Measurements from ENCODE around the gene CYP4V2. TPM values are rescaled to one million over a fixed set of nuclear protein-coding genes. Genes with fewer than 3 reads are reported as not detected.

The CYP4V2 gene
- total RNA-seq, 1 donor from 2014 or later, result 28.3 TPM

DNA sequence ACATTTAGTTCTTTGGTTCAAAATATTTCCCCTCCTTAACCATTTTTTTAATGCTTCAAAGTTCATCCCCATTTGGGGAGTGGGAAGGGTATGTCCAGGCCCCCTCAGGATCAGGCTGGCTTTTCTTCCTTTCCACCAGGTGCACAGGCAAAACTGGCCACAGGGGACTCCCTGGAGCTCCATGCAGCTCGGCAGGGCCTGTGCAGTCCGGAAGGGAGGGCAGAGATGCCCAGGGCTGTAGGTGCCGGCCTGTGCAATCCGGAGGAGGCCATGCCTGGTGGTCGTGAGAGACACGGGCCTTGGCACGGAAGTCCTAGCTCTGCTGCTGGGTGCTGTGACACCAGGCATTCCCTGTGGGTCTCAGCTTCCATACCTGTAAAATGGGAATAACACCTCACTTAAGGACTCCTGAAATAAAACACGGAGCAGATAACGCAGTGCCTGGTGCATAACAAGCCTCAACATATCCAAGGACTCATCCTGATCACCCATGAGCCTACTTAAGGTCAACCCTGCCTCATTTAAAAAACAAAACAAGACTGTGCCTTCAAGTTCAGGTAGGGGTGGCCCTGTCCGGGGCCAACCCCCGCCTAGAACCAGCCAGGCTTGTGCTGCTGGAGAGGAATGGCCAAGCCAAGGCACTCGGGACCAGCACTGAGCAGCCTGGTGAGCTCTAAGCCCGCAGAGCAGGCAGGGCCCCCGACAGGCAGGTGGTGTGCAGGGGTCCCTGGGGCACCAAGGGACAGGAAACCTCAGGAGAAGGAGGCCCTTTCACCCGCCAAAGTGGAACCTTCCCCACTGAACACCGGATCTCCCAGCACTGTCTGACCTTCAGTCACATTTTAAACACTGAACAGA, 21.2 kb upstream of the CYP4V2 start:
- DNase-seq (no peak), ATAC-seq (no peak)
- intact Hi-C loops (cut with micrococcal nuclease), result no loop called here

DNA sequence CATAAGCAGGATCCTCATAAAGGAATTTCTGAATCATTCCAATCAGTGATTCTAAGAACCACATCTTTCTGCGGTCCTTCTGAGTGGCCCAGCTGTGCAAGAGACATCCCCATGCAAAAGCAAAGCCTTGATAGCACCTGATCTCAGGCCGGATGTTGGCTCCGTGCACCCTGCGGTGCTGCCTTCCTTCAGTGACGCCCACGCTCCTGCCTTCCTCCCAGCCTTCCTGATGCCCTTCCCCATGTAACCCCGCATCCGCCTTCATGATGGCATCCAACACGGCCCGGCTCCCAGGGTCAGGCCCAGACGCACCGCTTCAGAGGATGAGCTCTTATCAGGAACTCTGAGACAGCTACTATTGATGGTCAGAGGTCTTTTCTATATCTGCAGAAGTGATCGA, 20.4 kb upstream of the CYP4V2 start:
- intact Hi-C loops (cut with micrococcal nuclease), result no loop called here
- ATAC-seq (no peak), DNase-seq (no peak)

DNA sequence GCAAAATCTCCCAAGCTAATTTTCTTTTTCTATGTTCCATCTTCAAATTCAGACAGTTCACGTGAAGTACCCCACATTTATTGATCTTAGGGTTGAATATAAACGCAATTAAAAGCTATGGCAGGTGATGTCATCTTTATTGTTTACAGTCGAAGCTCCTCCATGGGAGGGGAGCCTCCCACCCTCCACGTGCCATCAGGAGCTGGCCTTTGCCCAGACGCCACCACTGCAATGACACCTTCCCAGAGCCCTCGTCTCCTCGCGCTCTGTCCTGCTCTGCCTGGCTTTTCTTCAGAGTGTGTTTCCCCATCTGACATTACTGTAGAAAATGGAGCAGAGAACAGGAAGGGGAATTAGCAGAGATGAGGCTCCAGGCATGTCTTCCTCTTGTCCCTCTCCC, 18.8 kb upstream of the CYP4V2 start:
- ATAC-seq (no peak), DNase-seq (no peak)
- intact Hi-C loops (cut with micrococcal nuclease), result no loop called here

DNA sequence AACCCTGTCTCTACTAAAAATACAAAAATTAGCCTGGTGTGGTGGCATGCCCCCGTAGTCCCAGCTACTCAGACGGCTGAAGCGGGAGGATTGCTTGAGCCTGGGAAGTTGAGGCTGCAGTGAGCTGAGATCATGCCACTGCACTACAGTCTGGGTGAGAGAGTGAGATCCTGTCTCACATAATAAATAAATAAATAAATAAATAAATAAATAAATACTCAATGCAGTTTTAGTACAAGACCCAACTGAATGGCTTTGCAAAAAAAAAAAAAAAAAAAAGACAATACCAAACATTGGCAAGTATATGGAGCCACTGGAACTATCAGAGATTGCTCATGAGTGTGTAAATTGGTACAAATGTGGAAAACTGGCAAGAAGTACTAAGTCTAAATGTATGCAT, 3.3 kb upstream of the CYP4V2 start:
- ATAC-seq, result no peak
- intact Hi-C loops (cut with micrococcal nuclease), result loop anchor here (5.0 kb wide), 1 partner anchor 121 kb away; the partner anchor contains the start of gene TLR3

DNA sequence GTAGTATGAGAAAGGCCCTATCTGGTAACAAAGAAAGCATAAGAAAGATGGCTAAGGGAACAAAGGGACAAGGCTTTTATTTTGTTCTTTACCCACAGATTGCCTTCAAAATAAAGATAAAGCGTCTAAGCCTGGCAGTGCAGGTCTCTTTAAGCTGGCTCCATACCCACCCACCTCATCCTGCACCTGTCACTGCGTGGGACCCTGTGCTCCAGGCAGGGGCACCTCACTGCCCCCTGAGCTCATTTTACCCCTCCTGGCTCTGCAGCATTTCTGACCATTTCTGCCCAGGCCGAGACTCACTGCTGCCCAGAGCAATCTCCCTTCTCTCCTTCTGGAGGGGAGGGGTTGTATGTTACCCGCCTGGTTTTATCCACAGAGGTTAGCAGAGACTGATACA, 1.7 kb upstream of the CYP4V2 start:
- no peak for ATAC-seq
- intact Hi-C loops (cut with micrococcal nuclease), result loop anchor here (5.0 kb wide), 1 partner anchor 122 kb away; the partner anchor contains the start of gene TLR3

More for the DNA sequence above, 3.3 kb upstream of the CYP4V2 start:
- no peak for DNase-seq

DNA sequence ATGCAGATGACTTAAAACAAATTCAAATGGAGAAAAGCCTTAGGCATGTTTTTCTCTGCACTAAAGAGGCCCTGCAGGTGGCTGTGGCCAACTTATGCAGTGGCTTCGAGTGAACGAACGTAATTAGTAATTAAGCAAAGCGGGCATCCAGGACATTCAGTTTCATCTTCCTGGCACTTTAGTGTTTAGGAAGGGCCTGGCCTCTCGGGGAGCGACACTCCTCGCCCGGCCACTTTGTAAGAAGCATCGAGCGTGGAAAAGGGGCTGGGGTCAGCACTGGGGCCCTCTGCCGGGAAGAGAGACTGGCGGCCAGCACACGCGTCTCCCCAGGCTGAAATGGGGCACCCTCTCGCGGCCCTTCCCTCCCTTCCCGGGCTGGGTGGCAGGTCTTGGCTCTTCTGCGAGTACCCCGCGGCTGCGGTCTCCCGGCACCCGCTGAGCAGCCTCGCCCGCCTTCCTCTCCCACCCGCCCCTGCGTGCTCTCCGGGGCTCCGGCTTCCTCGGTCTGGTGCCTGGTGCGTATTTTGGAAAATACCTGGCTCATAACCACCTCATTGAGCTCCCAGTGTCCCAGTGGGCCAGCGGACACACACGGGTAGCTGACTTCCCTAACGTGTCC, 677 bp upstream of the CYP4V2 start:
- ATAC-seq (peak; percentile 63), DNase-seq (no peak)
- intact Hi-C loops (cut with micrococcal nuclease), result no loop called here

More for the DNA sequence above, 1.7 kb upstream of the CYP4V2 start:
- DNase-seq, result no peak

DNA sequence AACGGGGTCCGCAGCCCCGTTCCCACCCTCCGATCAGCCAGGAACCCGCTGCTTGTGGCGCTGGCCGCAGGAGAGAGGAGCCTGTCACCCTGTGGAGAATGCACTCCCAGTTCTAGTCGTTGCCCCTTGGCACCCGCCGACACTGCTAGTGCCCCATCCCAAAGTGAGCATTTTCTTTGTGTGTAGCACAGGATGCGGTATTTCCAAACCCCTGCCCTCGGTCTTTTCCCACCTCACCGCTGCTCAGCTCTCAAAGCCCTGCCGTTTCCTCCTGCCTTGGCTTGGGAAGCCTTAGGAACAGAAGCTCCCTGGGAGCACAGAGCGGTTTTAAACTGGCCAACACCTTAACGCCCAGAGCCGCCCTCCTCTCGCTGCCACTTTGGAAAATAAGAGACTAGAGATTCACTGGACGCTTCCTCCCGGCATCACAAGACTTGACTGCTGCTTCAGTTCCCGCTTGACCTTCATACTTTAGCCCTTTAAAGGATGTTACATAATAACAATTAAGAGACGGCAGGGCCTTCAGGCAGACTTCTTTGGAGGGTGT, 772 bp downstream of the CYP4V2 start:
- no peak for DNase-seq
- peak; percentile 29 for ATAC-seq
- intact Hi-C loops (cut with micrococcal nuclease), result no loop called here

DNA sequence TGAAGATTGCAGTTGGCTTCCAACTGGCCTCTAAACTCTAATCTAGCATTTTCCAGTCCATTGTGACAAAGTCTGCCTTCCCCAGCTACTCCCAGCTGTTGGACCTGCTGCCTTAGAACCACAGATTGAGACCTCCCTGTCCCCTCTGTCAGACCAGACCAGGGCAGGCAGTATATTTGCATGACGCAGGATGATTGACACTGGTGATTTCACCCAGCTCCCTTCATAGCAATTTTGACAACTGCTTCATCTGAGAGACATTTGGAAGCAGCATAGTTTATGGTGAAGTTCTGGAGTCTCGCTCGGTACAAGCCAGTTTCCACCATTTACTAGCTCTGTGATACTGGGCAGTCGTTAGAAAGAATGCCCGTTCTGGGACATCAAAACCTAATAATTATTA, 2.5 kb downstream of the CYP4V2 start:
- no peak for ATAC-seq
- intact Hi-C loops (cut with micrococcal nuclease), result no loop called here
- DNase-seq, result no peak

DNA sequence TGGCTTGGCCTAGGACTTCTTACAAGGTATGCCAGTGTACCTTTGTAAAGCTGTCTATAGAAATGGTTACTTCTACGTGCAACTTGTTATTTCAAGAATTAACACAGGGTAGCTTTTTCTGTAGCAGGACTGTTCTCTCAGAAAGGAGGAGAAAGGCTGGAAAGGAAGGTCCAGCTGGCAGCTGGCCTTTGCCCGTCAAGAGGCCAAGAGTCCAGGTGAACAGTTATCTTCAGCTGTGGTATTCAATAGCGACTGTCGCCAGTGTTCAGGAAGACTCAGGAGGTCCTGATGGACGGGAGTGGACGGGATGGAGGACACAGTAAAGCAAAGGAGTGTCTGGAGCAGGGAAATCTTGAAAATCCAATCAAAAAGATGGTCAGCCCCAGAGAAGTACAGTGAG, 4.7 kb downstream of the CYP4V2 start:
- no peak for DNase-seq
- no peak for ATAC-seq
- intact Hi-C loops (cut with micrococcal nuclease), result no loop called here

DNA sequence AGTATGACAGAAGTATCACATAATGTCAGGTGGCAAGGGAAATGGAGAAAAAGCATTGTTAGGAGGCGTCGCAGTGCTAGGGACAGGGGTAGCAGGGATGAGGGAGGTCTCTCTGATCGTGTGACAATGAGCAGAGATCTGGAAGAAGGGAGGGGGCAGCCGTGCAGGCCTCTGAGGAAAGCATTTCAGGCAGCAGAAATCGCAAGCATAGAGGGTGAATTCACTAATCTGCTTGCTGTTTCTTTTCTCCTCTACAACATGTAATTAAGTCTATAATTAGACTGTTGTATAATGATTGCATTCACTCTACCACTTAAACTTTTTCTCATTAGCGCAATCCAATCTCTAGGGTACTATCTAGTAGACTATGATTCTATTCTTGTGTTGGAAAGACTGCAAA, 9.1 kb downstream of the CYP4V2 start:
- intact Hi-C loops (cut with micrococcal nuclease), result no loop called here
- DNase-seq, result no peak
- peak; percentile 58 for ATAC-seq

DNA sequence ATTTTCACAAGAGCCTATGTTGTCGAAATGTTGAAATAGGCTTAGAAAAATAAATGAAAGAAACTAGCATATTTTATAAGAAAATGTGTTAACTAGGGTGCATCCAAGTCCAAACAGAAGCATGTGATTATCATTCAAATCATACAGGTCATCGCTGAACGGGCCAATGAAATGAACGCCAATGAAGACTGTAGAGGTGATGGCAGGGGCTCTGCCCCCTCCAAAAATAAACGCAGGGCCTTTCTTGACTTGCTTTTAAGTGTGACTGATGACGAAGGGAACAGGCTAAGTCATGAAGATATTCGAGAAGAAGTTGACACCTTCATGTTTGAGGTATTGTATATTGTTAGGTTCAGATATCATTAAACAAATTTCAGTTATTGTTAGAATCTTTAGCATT, 9.6 kb downstream of the CYP4V2 start:
- intact Hi-C loops (cut with micrococcal nuclease), result no loop called here
- no peak for DNase-seq
- peak; percentile 55 for ATAC-seq

DNA sequence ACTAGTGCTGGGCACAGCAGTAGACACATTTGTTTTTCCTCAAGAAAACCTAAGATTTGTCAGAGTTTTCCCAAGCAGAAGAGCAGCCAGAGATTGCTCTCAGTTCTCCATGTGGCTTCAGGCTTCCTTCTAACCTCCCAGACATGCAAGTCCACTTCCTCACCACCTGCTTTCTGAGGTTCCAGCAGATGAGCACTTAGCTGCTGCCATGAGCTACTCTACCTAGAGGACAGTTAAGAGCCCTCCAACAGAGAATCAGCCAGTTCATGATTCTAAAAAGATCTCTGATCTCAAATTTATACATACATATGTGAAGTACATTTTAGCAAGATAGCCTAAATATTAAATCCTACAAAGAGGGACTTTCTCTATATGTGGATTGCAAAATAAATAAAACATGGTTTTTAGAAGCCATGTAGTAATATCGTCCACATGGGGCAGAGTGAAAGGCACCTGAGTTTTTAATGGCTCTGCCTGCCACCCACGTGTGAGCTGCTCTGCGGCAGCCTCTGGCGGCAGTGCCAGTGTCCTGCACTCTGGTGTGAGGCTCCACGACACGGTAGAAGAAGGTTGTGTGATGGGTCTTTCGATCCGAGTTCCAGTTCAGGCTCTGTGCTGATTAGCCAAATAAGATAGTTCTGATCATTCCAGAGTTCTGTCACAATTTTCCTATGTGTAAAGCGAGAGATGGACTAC, 10.3 kb downstream of the CYP4V2 start:
- DNase-seq, result peak; percentile 52
- ATAC-seq, result peak; percentile 75
- intact Hi-C loops (cut with micrococcal nuclease), result no loop called here

DNA sequence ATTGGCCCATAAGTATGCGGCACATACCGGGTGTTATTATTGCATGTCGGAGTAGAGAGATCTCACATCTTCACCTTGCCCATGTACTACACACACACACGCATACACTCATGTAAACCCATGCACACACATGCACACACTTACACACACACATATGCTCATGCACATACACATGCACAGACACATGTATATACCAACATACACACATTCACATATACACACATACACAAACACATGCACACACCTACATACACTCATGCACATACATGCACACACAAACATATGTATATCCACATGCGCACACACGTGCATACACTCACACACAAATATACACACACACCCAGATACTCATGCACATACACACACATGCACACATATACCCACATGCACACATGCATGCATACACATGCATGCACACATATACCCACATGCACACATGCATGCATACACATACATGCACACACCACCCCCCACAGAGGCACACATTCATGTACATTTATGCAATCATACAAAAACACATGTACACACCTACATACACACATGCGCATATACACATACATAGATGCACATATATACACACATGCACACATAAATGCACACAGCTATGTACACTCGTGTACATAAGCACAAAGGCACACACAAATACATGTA, 11.2 kb downstream of the CYP4V2 start:
- intact Hi-C loops (cut with micrococcal nuclease), result no loop called here
- no peak for DNase-seq
- no peak for ATAC-seq

DNA sequence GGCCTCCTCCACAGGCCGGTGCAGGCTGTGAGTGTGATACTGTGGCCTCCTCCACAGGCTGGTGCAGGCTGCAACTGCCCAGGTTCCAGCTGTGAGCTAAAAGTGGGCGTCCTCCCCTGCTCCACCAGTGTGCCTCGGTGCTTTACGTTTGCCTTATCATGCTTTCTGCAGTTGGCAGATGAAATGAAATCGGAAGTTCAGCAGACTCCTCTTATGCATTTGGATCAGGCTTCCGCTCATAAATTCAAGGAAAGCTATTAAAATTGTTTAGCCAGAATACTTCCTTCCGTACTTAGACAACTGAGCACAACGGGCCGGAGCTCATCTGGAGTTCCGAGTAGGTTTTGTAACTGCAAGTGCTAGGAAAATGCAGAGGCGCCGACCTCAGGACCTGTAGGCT, 12.0 kb downstream of the CYP4V2 start:
- intact Hi-C loops (cut with micrococcal nuclease), result no loop called here
- no peak for DNase-seq
- ATAC-seq, result no peak

DNA sequence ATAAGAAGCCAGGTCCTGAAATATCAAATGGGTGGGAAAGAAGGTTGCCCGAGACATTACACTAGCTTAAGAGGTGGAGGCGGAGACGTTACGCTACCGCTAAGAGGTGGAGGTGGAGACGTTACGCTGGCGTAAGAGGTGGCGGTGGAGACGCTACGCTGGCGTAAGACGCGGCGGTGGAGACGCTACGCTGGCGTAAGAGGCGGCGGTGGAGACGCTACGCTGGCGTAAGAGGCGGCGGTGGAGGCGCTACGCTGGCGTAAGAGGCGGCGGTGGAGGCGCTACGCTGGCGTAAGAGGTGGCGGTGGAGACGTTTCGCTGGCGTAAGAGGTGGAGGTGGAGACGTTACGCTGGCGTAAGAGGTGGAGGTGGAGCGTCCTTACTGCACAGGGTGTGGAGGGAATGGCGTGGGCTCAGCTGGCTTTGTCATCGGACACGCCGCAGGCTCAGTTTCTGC, 12.8 kb downstream of the CYP4V2 start:
- DNase-seq (no peak), ATAC-seq (no peak)
- intact Hi-C loops (cut with micrococcal nuclease), result no loop called here

DNA sequence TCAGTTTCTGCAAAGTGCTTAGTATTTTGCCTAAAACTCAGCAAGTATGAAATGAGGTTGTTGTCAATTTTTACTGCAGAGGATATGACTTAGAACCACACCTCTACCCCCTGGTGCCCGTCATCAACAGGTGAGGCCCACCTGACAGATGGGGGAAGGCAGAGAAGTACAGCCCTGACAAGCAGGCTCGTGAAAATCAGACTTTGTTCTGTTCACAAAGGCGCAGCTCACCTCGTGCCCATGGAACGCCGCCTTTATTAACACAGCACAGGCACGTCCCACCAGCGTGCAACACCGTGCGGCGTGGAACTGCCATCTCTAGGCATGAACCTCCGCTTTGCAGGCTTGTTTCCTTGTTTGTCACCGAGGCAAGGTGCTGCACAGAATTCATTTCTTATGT, 13.3 kb downstream of the CYP4V2 start:
- DNase-seq (no peak), ATAC-seq (no peak)
- intact Hi-C loops (cut with micrococcal nuclease), result no loop called here

DNA sequence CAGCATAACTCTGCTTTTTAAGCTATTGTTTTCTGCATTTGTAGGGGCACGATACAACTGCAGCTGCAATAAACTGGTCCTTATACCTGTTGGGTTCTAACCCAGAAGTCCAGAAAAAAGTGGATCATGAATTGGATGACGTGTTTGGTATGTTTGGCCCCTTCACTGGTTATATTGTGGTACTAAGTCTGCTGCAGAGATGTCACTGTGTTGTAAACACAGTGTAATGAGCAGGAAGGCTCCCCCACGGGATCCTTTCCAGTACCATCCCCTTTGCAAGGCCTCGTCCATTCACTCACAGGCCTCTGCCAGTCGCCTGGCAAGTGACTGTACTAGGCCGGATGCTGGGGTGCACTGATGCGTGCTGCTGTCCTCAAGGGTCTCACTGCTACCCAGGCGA, 13.8 kb downstream of the CYP4V2 start:
- DNase-seq (no peak), ATAC-seq (no peak)
- intact Hi-C loops (cut with micrococcal nuclease), result no loop called here

DNA sequence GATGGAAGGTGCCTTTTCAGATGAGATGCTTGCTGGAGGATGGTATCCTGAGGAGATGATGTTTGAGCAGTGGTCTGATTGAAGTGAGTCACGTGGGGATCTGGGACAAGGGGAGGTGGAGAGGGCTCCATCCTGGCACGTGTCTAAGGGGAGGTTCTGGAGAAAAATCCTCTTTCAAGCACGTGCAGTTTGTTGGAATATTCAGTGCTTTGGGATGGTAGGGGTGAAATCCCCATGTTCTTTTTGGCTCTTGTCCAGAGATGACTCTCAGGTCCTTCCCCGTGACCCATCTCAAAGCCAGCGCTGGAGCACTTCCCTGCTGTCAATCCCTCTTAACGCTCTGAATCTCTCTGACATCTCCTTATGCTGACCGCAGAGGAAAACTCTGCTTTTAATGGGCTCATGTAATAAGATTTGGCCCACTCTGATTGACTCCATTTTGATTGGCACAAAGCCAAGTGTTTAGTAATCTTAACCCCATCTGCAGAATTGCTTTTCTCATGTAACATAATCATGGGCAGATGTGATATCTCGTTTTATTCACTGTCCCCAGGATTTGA, 25.2 kb downstream of the CYP4V2 start:
- ATAC-seq (no peak), DNase-seq (no peak)
- intact Hi-C loops (cut with micrococcal nuclease), result no loop called here

DNA sequence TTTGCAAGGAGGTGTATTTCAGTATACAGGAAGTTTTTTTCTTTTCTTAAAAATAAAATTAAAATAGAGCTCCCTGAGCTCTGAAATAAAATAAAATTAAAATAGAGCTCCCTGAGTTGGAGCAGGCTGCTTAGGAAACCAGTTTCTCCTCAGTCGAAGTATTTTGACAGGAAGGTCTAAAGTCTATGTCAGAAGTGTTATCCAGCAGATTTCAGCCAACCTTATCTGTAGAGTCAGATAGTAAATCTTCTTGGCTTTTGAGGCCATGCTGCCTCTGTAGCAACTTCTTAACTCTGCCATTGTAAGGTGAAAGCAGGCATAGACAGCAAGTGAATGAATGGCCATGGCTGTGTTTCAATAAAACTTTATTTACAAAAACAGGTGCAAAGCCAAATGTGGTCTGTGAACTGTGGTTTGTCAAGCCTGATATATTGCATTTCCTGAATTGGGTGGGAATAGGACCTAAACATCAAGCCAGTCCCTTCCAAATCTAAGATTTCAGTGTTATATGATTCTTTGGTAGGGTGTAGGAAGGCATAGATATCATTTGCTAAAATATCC, 26.4 kb downstream of the CYP4V2 start:
- intact Hi-C loops (cut with micrococcal nuclease), result no loop called here
- DNase-seq (no peak), ATAC-seq (no peak)
